Vagina (tissue), 2 donors: ENCODE data around the gene BHLHA9.

Experiments
- CTCF ChIP-seq, 3 experiments: fragments of 450-650 bp in 2 of 3; fragments of 200-600 bp in 1 of 3; sonication (generic) in 1 of 3; IDR thresholded peaks; one replicate each; pipeline ENCODE4 v1.5.1; 2017 to 2019; ENCODE audit warnings: antibody characterized with exemption in 3 of 3, mild to moderate bottlenecking in 2 of 3, moderate library complexity in 2 of 3
- POLR2A ChIP-seq, 2 donors: fragments of 450-650 bp; IDR thresholded peaks; one replicate each; pipeline ENCODE4 v1.6.1; 2017; ENCODE audit warnings: antibody characterized with exemption in 2 of 2, mild to moderate bottlenecking in 2 of 2, moderate library complexity in 2 of 2
- POLR2AphosphoS5 ChIP-seq, 2 donors: sonication (generic); formaldehyde crosslinking; IDR thresholded peaks; one replicate each; pipeline ENCODE4 v1.9.0; 2017; ENCODE audit warnings: antibody characterized with exemption in 2 of 2, mild to moderate bottlenecking in 2 of 2, low read depth in 1 of 2; ENCODE audit not compliant: insufficient read depth in 1 of 2

- TF ChIP-seq CTCF (IDR thresholded peaks at IDR 0.05): no peak
- no peak for TF ChIP-seq POLR2A (IDR thresholded peaks at IDR 0.05)
- no peak for TF ChIP-seq POLR2AphosphoS5 (IDR thresholded peaks at IDR 0.05; ENCODE audit: insufficient read depth in 1 of 2, low read depth in 1 of 2)
These were observed 24.0 kb downstream of the BHLHA9 start for GRCh38 chr17:1294157-1294717.
